ENCODE data around the gene POC1A.
A peak's percentile ranks its signal among the peaks of the same experiment; 100 is the strongest.
"Not testable (repeated sequence)": the region's sequence is repeated elsewhere in the genome, so short reads cannot be mapped to it uniquely, and the experiment has no call there.

The POC1A gene

DNA sequence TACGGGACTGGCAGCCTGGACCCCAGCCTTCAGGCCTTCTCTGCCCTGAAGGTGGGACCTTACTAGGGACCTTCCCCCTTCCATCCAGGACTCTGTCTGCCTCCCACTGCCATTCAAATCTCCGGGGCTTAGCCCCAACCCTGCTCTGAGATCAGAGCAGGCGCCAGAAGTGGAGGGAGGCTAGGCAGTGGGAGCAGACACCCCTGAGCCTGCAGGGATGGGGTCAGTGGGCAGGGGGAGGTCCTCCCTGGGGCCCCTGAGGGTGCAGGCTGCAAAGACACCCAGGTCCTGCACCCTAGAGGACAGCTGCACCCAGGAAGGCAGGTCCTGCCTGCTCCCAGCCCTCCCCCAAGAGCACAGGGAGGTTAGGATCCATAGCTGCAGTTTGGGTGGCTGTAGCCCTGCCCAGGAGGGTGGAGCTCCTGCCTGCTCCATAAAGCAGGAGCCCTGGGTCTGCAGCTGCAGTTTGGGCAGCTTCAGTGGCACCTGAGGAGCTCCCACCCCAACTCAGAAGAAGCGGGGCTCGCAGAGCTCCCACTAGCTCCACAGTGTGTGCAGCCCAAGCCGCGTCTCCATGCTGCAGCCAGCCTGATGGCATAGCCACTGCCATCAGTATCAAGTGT, 8.1 kb upstream of the POC1A start:
- H3K27ac ChIP-seq: no peak overlapping the region
- TF ChIP-seq ZFX (IDR thresholded peaks at IDR 0.05): no peak
- TF ChIP-seq, protein P1, sequence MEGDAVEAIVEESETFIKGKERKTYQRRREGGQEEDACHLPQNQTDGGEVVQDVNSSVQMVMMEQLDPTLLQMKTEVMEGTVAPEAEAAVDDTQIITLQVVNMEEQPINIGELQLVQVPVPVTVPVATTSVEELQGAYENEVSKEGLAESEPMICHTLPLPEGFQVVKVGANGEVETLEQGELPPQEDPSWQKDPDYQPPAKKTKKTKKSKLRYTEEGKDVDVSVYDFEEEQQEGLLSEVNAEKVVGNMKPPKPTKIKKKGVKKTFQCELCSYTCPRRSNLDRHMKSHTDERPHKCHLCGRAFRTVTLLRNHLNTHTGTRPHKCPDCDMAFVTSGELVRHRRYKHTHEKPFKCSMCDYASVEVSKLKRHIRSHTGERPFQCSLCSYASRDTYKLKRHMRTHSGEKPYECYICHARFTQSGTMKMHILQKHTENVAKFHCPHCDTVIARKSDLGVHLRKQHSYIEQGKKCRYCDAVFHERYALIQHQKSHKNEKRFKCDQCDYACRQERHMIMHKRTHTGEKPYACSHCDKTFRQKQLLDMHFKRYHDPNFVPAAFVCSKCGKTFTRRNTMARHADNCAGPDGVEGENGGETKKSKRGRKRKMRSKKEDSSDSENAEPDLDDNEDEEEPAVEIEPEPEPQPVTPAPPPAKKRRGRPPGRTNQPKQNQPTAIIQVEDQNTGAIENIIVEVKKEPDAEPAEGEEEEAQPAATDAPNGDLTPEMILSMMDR (conservative IDR thresholded peaks at IDR 0.05): no peak

DNA sequence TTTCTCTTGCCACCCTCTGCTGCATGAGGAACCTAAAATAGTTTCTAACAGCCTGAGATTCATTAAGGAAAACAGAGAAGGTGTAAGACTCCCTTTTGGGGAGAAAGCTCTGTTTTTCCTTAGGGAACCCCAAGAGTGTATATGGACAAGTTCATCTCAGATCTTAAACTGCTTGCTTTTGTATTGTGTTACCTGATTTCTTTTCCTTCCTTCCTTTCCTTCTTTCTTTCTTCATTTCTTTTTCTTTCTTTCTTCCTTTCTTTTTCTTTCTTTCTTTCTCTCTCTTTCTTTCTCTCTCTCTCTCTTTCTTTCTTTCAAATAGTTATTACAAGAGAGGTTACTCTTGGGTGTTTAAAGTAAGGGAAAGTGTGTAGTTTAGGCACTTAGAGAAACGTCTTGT, 5.3 kb upstream of the POC1A start:
- no peak overlapping the region for H3K27ac ChIP-seq
- TF ChIP-seq, protein P1 (conservative IDR thresholded peaks at IDR 0.05): no peak
- no peak for TF ChIP-seq ZFX (IDR thresholded peaks at IDR 0.05)

DNA sequence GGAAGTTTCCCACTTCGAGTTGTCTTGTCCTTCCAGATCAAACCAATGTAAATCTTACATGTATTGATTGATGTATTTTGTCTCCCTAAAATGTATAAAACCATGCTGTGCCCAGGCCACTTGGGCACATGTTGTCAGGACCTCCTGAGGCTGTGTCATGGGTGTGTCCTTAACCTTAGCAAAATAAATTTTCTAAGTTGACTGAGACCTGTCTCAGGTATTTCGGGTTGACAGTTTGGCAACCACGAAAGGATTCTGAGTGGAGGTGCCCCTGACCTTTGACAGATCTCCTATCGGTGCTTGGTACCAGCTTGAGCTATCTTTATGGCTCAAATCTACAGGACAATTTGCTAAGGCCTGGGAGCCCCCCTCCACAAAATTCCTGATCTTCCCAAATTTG, 1.7 kb upstream of the POC1A start:
- TF ChIP-seq, protein P1 (conservative IDR thresholded peaks at IDR 0.05): no peak
- no peak for TF ChIP-seq ZFX (IDR thresholded peaks at IDR 0.05)
- H3K27ac ChIP-seq: no peak overlapping the region

DNA sequence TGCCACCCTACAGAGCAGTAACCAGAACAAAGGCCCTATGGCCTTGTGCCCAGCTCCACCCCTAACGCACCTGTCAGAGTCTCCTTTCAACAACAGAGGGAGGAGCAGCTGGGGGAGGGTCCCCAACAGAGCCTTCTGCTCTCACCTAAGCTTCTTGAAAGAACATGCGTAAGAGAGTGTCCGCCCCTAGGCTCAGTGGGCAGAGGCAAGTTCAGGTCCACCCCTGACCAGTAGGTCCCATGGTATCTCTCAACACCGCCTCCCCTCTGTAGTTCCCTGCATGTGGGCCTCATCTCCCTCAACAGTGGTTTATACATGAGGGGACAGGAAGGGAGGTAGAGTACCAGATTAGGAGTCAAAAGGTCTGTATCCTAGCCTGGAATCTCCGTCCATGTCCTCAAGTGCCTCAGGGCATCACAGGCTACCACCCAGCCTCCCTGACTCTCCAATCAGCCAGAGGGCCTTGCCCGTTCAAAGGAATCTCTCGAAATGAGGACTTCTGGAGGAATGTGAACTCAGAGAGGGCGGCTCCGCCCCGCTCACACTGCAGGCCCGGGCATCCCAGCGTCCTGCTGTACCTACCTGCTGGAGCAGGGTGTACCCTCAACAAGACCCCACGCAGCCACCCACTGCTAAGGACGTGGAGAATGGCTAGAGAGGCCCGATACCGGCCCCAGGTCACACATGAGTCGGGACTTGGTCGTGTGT, 680 bp downstream of the POC1A start:
- peak overlapping the region; percentile 89 for H3K27ac ChIP-seq
- no peak for TF ChIP-seq ZFX (IDR thresholded peaks at IDR 0.05)
- TF ChIP-seq, protein P1 (conservative IDR thresholded peaks at IDR 0.05): no peak

DNA sequence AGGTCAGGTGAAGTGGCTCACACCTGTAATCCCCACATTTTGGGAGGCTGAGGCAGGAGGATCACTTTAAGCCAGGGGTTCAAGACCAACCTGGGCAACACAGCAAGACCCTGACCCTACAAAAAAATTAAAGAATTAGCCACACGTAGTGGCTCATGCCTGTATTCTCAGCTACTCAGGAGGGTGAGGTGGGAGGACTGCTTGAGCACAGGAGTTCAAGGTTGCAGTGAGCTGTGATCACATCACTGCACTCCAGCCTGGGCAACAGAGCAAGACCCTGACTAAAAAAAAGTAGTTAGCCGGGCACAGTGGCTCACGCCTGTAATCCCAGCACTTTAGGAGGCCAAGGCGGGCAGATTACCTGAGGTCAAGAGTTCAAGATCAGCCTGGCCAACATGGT, 2.2 kb downstream of the POC1A start:
- not testable (repeated sequence) for H3K27ac ChIP-seq

DNA sequence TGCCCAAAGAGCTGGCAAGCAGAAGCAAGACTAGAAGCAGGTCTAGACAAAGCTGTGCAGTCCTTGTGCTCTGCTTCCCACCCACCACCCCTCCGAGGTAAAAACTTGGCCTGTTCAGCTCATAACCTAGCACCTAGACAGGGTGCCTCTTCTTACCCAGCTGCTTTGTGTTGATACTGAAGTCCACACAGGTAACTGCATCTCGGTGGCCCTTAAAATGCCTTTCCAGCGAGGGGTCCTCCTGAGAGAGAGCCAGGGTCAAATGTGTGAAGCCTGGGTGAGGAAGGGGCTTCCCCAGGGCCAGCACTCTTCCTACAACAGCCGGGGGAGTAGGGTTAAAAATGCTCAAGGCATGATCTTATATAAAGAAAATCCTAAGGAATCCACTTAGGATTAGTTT, 3.4 kb downstream of the POC1A start:
- no peak for TF ChIP-seq ZFX (IDR thresholded peaks at IDR 0.05)
- TF ChIP-seq, protein P1 (conservative IDR thresholded peaks at IDR 0.05): no peak
- H3K27ac ChIP-seq: no peak overlapping the region

DNA sequence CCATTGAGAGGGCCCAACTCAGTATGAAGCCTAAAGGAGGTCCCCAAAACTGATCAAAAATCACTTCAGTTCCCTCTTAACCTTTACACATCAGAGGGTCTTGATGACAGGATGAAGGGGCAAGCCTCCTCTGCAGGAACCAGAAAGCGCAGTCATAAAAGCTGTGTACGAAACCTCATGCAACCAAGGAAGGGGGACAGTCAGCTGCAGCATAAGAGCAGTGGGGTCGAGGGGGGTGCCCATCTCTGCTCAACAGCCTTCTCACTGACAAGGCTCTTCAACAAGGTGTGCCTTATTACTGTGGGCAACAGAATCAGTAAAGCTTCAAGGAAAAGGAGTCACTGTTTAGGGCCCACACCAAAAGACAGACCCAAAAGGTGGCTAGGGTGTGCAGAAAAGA, 3.9 kb downstream of the POC1A start:
- no peak for TF ChIP-seq ZFX (IDR thresholded peaks at IDR 0.05)
- TF ChIP-seq, protein P1 (conservative IDR thresholded peaks at IDR 0.05): no peak

DNA sequence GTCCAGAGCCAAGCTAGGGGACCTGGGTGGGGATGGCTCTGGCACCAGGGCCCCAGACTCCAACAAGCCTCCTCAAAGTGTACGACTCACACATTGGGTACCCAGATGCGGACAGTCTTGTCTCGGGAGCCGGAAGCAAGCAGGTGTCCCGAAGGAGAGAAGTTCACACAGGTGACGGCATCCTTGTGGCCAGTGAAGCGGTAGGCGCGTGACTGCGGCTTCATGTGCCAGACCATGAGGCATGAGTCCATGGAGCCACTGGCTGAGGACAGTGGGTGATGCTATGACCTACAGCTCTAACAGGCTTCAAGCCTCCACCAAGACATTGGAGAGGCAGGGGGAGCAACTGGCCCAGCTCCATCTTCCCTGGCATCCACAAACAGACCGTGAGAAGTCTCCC, 4.5 kb downstream of the POC1A start:
- TF ChIP-seq, protein P1 (conservative IDR thresholded peaks at IDR 0.05): no peak
- no peak for TF ChIP-seq ZFX (IDR thresholded peaks at IDR 0.05)
- no peak overlapping the region for H3K27ac ChIP-seq

More for the DNA sequence above, 3.9 kb downstream of the POC1A start:
- H3K27ac ChIP-seq: no peak overlapping the region

Measured in C4-2B (cell line).